ENCODE data around the gene MBNL1.
A peak's percentile ranks its signal among the peaks of the same experiment; 100 is the strongest.

The MBNL1 gene

DNA sequence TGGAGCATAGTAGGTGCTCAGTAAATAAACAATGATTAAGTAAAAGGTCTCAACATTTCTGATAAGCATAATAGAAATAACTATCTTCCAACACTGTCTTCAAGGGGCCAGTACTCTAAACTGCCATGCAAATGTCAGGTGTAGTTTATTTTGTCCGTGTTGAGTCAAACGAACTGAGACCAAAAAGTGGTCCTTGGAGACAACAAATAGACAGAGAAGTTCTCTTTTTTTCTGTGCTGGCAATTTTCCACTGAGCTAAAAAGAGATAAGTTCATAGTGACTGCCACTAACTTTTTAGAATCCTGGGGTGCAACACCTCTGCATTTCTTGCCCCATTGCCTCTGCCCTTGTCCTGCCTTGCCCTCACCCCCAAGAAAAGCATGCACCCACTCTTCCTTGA is 14.7 kb upstream of the MBNL1 start:
- DNase-seq: no peak

DNA sequence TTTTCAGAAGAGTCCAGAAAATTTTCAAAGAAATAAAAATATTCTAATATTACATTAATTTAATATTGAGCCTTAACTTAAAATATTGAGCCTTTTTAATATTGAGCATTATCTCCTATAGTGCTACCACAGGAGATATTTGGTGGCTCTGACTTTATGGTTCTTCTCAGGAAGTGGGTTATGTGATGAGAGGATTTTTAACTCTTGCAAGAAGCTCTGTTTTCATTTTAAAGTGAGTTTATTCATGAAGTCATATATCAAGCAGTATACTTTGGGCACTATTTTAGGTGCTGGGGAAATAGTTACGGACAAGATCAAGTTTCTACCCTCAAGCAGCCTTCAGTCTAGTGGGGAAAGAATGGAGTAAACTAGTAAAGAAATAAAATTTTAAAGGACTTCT is 13.4 kb upstream of the MBNL1 start:
- no peak for DNase-seq

DNA sequence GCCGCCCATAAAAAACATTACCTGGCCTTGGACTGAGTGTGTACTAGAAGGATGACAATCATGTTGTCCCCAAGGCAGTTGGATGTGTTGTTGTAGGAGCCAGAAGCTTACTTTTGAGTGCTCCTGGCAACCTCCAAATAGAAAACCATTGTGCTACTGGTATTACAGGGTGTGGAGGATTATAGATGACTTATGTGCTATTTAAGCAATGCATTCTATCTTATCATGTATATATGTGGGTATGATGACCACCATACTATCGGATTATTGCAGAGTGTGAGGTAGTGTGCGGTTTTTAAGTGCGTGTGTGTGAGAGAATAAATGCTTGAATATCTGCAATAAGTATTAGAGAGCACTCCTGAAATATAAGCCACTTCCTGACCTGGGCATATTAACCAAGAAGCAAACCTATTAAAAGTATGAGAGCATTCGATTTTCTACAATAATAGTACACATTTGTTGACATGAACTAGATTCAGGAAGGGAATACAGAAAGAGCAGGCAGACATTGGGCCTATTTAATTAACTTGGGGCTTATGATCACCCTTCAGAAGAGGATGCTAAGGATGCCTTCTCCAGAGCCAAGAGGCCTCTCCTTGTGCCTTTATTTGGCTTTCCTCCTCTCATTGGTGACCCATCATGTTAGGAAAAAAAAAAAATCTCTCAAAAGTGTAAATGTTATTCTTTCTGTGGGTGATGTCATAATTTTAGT is 11.7 kb upstream of the MBNL1 start:
- no peak for DNase-seq

DNA sequence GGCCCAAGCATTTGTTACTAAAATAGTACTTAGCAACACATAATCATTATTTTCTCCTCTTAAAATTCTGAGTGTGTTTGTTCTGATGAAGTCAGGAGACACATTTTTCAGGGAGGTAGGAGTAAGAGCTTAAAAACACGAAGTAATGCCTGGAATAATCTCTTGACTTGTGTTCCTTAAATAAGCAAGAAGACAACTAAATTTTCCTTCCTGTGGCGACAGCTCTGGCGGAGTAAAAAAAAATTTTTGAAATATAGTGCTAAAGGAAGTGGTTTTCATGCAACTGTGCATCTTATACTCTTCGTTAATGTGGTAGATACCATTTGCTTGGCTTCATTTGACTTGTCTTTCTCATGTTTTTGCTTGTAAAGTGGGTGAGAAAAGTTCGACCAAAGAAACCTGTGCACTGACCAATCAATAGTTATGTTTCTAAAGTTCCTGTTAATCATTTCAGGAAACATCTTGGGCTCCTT is 11.1 kb upstream of the MBNL1 start:
- DNase-seq: no peak

DNA sequence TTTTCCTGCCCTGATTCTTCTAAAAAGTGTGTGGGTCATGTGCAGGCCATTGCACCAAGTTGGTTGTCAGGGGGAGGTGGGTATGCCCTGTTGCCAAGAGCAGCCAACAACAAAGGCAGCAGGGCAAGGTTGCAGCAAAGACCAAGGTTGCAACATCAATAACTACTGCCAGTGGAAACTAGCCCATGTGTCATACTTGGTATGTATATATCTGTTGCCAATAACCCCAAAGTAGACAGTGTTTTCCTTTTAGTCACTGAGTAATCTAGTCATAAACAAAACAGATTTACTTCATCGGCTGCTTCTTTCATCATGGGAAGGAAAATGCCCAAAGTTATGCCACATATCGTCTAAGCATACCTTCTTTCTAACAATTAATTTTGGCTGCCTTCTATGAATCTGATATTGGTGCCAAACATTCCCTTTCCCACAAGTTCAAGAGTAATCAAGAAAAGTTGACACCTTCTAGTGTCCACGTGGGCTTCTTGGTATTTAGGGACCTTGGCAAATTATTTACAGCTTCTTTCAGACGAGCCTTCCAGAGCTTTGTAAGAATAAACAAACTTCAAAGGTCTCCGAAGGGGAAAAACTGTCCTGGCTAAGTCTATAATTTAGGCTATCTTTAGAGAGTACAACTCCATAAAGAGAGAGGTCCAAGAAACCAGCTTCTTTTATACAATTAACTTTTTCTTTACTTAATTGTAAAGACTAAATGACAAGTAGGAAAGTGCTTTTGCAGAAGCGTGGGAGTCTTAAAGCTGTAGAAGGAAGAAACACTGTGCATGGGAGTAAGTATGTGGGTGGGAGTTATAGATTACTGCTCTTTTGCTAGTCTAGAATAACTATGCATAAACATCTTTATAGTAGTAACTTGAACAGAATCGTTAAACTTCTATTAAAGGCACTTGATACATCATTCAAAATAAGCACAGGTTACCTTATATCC is 10.0 kb upstream of the MBNL1 start:
- peak; percentile 50 for DNase-seq

DNA sequence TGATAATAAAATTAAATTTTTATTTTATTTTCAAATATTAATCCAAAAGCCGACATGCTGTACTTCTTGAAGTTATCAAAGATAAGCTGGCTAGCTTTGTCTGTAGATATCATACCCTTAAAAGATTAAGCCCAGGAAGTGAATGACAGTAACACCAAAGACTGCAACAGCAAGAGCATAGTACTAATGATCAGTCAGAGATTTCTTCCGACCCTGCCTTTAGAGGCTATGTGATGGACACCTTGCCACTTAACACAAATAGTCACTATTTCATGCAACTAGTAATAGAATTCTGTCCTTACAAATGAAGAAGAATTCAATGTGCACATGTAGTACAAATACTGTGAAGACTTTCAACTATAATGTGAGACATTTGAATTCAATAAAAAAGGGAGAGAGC is 9.3 kb upstream of the MBNL1 start:
- DNase-seq: no peak

- DNase-seq: no peak
These were observed 8.7 kb upstream of the MBNL1 start for GRCh38 chr3:152260026-152260425.

GRCh38 chr3:152260529-152260928 is 8.2 kb upstream of the MBNL1 start:
- DNase-seq: no peak

DNA sequence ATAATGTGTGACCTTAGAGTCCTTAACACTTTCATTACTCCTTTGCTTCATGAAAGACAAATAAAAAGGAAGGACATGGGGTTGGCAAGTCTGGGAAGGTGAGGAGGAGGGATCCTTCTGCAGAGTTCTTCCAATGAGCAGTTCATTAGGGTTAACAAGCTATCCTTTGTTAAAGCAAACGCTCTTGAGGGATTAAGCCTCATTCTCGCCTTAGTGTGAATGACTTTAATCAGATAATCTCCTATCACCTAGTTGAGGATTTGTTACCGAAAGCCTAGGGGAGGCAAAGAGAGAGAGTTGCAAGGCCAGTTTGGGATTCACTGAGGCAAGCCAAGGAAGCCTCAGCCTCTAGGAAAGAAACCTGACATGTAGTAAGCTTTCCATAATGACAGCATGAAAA is 7.4 kb upstream of the MBNL1 start:
- DNase-seq: no peak

GRCh38 chr3:152263711-152264110 is 5.0 kb upstream of the MBNL1 start:
- DNase-seq: no peak

GRCh38 chr3:152264378-152264777 is 4.4 kb upstream of the MBNL1 start:
- DNase-seq: no peak

DNA sequence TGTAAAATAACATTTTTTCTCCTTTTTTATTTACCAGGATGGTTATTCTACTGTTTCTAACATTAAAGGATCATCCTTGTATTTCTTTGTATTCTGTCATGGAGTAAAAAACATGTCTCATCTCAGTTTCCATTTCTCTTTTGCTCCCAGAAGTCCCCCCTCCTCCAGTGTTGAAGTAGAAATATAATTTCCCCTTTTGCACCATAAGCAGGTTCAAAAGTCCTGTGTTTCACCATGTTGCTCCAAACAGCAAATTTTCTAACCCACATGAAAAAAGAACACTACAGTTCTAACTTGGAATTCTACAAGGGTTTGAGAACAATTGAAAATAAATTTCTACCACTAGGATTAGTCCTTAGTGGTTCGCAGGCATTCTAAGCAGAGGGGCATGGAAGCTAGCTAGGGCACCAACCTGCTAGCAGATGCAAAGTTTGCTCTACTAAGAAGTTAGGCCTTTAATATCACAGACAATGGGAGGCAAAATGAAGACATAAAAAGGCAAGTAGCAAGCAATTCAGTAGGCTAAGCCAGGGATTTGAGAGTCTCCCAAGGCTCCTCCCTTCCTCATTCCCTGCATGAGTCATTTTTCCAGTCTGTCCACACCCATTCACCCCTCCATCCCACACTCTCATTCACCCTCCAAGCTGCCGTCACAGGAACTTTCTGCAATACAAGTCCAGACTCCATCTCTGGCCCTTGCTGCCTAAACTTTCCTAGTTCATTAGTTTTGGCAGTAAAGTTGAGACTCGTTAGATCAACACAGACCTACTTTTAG is 2.3 kb upstream of the MBNL1 start:
- DNase-seq: no peak

DNA sequence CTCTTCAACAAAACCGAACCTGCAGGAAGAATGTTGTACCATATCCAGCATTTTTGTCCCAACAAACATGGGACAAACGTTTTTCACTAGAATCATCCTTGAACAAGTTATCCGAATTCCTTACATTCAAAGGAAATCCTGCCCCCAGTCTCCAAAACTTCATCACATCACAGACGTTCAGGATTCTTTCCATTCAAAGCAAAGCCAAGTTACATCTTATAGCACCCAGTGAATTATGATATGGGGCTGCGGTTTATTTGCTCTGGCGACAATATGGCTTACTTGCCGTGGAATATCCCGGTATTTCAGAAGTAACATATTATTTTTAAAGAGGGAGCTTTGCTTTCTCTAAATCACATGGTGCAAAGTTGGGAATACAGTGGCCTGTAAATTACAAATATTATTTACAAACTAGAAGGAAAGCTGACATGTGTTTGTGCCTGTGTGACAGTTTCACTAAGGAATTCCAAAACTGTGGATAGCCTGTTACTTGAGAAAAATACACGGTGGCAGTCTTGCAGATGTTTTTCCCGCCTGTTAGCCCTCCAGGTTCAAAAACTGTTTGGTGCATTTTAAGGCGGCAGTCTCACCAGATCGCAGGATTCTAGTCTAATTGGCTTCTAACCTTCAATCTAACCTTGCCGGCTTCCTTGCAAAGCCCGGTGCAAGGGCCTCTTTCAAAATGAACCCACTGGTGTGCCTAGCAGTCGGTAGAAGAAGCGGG is 736 bp upstream of the MBNL1 start:
- no peak for DNase-seq

DNA sequence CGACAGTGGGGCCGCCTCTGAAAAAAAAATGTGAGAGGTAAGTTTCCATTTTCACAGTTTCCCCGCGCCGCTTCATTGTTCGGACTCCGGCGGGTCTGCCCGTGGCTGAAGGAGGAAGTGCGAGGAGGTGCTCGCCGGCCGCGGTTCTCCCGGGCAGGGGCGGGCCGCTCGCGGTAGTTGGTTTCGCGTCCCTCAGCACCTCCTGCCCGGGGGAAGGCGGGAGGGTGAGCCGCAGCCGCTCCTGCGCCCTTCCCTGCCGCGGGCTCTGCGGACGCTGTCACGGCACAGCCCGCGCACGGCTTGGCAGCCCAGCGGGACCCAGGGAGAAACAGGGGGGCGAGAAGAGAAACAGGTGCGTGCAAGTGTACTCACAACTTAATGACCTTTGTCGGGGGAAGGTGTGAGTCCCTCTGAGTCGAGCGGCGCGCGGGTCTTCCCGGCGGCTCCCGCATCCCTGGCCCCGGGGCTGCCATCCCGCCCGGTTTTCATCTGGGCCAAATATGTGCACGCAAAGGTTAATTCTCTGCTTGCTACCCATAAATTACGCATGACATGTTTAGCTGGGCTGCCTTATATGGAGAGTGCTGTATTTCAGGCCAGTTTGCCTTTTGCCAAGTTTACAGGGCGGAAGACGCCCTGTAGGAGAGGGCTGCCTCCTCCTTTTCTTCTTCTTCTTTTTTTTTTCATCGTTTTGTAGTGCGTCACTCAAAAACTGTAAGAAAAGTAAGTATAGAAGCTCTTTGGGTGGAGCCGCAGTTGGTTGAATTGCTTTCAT is 514 bp downstream of the MBNL1 start:
- DNase-seq: peak; percentile 33

DNA sequence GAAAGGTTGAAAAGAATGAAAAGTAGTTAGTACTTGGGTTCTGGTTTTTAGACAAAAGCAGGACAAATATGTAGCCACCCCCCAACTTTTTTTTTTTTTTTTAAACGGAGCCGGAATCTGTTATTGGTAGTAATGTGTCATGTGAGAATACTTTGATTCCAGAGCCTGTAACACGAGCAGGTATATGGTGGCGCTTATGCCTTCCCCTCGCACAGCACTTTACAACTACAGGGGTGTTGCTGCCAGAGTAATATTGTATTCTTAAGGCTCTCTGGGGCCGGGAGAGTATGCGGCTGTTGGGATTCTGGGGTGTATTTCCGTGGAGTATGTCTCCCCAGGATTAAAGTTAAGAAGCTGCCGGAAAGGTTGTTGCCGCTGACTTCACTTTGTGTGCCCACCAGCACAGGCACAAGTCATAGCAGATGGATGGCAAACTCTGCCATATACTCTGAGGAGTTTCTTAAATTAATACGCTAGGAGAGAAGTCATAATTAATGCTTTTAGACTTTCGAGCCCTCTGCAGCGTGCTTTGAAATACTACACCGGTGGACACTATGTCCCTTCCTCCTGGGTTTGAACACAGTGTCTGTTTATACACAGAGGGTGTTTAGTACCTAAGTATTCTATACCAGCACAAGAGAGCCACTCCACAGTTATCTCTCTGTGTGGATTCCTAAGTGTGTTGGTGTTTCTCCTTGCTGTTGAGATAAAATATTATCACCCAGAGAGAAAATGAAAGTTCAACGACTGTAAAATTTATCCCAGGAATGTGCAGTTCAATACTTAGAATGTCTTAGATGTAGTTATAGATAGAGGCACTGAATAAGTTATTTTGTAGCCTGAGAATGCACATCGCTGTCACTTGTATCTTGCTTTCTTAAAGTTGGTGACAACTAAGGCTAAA is 1.4 kb downstream of the MBNL1 start:
- DNase-seq: no peak

GRCh38 chr3:152270937-152271336 is 2.2 kb downstream of the MBNL1 start:
- DNase-seq: no peak

DNA sequence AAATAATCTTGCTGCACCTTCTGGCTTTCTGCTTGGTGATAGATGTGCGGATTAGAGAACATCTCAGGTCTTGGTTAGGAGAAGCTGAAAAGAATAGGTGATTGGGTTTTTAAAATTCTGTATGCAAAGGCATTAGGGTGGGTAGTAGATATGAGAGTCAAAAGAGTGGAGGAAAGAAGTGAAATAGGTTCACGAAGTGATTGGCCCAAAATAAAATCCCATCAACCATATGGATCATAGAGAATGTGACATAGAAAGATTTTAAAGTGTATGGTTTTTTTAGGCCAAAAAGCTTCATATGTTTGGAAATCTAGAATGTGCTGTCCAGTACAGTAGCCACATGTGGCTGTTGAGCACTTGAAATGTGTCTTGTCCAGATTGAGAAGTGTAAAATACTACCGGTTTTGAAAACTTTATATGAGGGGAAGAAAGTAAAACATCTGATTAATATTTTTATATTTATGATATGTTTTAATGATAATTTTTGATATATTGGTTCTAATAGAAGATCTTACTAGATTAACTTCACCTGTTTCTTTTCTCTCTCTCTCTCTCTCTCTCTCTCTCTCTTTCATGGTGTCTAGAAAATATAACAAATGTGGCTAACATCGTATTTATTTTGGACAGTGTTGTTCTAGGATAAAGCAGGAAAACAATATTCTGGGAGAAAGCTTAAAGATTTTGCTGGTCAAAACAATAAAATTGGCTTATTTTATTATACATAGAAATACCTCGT is 2.9 kb downstream of the MBNL1 start:
- no peak for DNase-seq

DNA sequence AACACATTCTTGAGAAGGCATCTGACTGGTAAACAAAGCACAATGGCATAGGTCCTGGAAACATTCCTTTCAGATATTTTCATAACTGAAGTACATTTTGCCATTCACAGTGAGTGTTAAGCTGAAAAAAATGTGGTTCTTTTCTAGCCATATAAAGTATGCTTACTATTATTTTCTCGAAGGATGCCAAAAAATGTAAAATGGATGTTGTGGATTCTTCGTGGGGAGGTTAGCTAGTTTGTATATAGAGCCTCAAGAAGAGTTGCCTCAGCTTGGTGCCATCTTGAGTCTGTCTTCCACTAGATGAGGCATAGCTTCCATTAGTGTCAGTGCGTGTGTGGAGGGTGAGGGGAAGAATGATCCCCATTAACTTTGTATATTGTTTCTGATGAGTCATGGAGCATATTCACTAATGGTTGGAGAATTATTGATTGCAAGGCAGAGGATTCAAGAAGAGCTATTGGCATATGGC is 4.1 kb downstream of the MBNL1 start:
- DNase-seq: no peak

GRCh38 chr3:152276681-152277080 is 8.0 kb downstream of the MBNL1 start:
- DNase-seq: no peak

DNA sequence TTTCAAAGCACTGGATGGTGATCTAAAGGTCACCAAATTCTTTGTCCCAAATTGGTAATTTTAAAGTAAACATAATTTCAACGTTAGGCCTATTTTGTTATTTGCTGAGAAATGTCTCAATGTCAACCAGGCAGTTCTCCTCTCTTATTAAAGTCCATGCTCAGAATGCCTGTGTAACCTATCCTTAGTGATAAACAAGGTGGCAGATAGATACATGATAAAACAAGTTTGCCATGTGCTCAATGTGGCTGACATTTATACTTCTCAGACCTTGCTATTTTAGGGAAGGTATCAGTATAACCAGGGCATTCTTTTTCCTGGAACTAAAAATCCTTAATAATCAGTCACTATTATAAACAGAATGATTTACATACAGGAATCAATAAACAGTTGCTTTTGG is 8.5 kb downstream of the MBNL1 start:
- no peak for DNase-seq
